Measurements from ENCODE around the gene FGF22.

The FGF22 gene

GRCh38 chr19:681029-682019 is 41.6 kb downstream of the FGF22 start:
- no peak for DNase-seq

GRCh38 chr19:682678-683320 is 43.1 kb downstream of the FGF22 start:
- no peak for DNase-seq

GRCh38 chr19:685454-685931 is 45.8 kb downstream of the FGF22 start:
- DNase-seq, result no peak

GRCh38 chr19:686589-687297 is 47.1 kb downstream of the FGF22 start:
- no peak for DNase-seq

- no peak for DNase-seq
Measured at GRCh38 chr19:687569-688166, 48.0 kb downstream of the FGF22 start.

- no peak for DNase-seq
Measured at GRCh38 chr19:688214-688613, 48.5 kb downstream of the FGF22 start.

GRCh38 chr19:688992-689391 is 49.3 kb downstream of the FGF22 start:
- DNase-seq, result no peak

- DNase-seq, result no peak
Measured at GRCh38 chr19:690203-690602, 50.5 kb downstream of the FGF22 start.
